GM19395 (cell line): Measurements from ENCODE around the gene SLC30A4.
"Not testable (repeated sequence)": the region's sequence is repeated elsewhere in the genome, so short reads cannot be mapped to it uniquely, and the experiment has no call there.

Experiments used
- ATAC-seq: cut with Tn5 transposase; IDR thresholded peaks from one replicate; pipeline ENCODE4 v1.9.1; 2021; ENCODE audit warnings: mild to moderate bottlenecking, moderate library complexity; ENCODE audit not compliant: unreplicated experiment

SLC30A4 gene

DNA sequence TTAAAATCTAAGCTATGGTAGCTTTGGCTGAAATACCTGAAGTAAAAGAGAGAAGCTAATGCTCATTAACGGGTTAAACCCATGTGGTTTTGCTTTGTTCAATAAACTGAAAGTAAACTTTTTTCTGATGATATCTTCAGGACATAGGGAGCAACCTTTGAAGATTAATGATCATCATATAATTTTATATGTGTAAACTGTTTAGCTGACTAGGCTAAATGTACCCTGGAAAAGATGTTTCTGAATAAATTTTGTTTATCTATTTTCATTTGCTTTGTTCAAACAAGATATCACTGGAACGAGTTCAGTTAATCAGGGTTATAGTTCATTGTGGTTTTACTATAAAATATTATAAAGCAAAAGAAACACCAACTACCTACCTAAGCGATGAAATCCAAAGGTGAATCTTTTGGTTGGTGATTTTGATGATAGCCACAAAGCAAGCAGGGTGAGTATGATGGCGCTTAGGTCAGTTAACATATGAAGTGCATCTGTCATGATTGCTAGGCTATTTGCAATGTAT, 11.7 kb downstream of the SLC30A4 start:
- no peak for ATAC-seq

DNA sequence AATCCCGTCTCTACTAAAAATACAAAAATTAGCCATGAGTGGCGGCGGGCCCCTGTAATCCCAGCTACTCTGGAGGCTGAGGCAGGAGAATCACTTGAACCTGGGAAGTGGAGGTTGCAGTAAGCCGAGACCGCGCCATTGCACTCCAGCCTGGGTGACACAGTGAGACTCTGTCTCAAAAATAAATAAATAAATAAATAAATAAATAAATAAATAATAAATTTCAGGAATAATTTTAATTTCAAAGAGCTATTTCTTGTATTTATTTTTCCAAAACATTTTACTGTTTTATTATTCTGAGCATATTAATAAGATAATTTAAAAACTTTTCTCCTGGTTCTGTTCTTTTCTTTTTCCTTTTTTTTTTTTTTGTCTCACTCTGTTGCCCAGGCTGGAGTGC, 15.4 kb downstream of the SLC30A4 start:
- ATAC-seq, result not testable (repeated sequence)

DNA sequence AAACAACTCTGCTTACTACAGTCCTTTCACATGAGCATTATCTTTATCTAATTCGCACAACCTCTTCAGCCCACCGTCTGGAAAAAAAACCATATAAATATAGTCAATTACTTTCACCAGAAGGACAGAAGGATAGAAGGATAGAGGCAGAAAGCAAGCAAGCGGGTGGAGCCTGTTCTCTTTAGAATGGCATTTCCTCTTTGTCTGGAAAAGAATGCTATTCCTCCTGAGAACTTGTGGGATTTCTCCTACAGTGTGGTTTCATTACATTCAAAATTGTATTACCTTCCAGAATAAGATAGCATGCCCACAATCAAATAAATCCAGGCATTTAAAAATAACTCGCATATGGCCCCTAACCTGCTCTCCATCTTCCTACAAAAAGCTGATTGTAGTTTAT, 23.1 kb downstream of the SLC30A4 start:
- ATAC-seq, result no peak

DNA sequence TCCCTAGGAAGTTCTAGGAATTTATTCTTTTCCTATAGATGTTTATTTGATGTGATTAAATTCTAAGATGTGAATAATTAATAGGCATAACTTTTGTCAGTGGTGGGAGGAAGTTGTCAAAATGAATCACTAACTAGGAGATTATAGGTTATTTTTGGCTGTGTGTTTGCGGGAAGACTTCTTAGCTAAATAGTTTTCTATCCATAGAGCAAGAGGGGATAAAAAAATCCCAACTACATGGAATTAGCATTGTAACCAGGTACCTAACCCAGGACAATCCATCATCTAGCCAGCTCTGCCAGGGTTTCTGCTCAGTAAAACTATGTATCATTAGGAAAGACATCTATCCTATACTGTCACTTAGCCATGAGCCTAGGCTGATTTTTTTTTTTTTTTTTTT, 23.9 kb downstream of the SLC30A4 start:
- no peak for ATAC-seq

DNA sequence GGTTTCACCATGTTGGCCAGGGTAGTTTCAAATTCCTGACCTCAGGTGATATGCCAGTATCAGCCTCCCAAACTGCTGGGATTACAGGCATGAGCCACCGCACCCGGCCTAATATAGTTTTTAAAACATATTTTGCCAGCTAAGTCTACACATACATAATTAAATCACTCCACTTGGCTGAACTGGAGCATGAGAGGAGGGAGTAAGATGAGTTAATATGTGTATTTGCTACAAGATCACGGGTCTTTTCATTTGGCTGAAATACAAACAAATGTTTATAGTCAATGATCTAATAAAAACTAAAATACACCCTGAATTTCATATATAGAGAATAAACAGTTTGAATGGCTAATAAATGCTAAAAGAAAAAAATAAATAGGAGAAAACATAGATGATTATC, 25.3 kb downstream of the SLC30A4 start:
- no peak for ATAC-seq

DNA sequence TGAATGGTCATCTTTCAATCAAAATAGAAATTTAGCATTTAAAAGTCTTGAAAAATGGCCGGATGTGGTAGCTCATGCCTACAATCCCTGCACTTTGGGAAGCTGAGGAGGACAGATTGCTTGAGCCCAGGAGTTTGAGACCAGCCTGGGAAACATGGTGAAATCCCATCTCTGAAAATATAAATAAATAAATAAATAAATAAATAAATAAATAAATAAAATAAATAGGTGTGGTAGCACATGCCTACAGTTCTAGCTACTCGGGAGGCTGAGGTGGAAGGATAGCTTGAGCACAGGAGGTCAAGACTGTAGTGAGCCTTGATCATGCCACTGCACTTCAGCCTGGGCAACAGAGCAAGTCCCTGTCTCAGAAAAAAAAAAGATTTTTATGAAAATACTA, 25.9 kb downstream of the SLC30A4 start:
- no peak for ATAC-seq

DNA sequence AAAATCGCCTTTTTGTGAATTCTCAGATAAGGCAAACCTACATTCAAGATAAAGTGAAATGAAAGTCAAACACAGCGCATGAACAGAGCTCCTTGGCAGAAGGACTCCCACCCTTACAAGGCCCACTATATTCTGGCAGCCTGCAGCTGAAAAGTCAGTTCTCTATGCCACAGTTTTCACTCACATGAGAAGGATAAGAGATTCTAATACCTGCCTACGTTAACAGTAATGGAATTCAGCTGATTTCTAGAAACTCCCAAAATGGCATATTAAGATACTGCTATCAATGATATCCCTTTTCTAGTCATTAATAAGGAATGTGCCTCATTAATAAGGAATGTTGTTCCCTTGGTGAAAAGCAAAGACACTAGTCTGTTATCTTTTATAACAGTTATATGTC, 27.0 kb downstream of the SLC30A4 start:
- no peak for ATAC-seq

DNA sequence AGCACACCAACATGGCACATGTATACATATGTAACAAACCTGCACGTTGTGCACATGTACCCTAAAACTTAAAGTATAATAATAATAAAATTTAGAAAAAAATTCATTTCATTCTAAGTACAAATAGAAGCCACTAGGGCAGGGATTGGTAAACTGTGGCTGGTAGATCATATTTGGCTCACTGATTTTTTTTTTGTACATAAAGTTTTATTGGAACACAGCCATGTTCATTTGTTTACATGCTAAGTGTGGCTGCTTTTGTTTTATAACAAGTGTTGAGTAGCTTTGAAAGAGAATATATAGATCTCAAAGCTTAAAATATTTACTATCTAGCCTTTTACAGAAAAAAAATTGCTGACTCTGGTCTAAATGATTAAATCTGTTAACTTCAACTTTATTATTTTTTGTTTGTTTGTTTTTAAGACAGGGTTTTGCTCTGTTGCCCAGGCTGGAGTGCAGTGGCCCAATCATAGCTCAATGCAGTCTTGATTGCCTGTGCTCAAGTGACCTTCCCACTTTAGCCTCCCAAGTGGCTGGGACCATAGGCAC, 32.8 kb downstream of the SLC30A4 start:
- ATAC-seq, result no peak

DNA sequence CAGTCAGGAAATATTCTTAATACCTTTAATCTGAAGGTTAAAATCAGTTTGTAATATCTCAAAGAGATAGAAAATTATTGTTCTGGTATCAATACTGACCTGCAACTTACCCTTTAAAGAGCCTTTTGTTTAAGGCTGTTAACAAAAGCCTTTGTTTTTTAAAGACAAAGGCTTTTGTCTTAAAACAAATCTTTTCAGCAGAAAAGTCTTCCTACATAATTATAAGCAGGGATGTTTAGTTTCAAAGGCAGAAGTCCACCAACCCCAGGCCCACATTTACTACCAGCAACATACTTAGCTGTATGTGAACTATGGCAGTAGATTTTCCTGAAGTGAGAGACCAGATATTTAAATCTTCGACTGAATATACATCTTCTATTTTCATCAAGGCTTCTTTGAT, 36.2 kb downstream of the SLC30A4 start:
- ATAC-seq, result no peak

DNA sequence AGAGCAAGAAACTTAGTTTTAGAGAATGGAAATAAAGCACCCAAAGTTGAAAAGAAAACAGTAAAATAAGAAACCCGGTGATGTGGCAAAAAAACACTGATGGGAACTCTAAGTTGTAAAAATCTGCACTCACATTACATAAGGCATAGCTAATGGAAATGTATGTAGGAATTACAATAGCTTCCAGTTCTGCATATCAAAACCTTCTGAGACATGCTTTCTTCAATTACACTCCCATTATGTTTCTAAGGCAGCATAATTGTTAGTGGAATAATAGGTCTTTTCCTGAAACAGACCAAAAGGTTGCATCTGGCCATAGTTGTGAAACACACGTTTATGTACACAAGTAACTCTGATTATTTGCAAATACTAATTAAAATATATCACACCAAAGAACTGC, 41.4 kb downstream of the SLC30A4 start:
- ATAC-seq, result no peak

DNA sequence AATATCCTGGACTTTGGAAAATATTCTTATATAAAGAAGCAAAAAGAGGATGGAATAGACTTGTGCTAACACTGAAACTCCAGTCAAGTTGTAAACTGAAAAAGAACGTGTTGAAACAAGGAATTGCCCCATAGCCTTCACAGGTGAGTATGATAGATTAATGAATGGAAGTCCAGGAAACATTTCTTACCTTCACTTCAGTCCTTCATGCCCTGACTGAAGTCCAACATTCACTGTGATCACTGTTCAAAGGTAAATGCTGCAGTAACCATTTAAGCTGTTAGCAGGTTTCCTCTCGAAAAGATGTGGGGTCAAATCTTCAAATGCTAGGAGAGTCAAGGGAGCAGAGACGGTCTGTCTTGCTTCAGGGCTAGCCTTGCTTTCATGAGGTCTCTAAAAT, 46.1 kb downstream of the SLC30A4 start:
- no peak for ATAC-seq

- no peak for ATAC-seq
Measured at GRCh38 chr15:45474799-45475198, 47.8 kb downstream of the SLC30A4 start.

DNA sequence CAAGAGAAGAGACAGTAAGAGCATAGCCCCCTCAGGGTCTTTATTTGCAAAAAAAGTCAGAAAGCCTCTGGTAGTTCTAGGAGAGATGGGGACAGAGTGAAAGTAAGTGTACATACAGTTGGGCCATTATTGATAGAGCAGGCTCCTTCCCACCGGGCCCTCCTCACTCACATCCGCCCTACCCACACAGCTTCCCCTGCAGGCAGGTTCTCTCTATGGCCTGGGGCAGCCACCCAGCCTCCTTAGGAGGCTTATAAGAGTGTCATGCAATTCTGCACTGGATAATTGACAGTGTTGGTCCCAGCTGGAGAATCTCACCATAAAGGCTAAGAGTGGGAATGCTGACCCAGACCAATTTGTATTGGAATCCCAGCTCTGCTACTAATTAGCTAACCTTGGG, 49.5 kb downstream of the SLC30A4 start:
- no peak for ATAC-seq

- no peak for ATAC-seq
Measured at GRCh38 chr15:45471151-45471550, 51.4 kb downstream of the SLC30A4 start.

- no peak for ATAC-seq
Measured at GRCh38 chr15:45469441-45469840, 53.1 kb downstream of the SLC30A4 start.

GRCh38 chr15:45469027-45469426, 53.5 kb downstream of the SLC30A4 start:
- no peak for ATAC-seq

GRCh38 chr15:45468294-45468693, 54.3 kb downstream of the SLC30A4 start:
- no peak for ATAC-seq

- no peak for ATAC-seq
Measured at GRCh38 chr15:45458746-45459403, 63.7 kb downstream of the SLC30A4 start.

GRCh38 chr15:45457641-45458539, 64.7 kb downstream of the SLC30A4 start:
- peak; percentile 64 for ATAC-seq

DNA sequence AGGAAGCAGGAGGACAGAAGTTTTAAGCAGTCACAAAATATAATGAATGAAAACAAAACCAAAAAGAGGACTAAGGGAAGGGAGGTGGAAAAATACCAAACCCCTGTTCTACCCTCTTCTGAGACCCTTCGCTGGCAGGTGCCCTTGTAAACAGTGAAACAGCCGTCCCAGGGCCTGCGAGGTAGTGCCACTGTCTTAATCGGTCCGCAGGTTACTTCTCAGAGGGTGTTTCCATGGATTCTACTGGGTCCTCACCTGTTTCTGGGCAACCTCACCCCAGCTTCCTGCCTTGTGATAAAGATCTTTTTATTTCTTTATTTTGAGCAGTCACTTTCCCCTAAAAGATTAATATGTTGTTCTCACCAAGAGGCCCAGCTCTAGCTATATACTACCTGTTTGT, 65.3 kb downstream of the SLC30A4 start:
- peak; percentile 4 for ATAC-seq

- ATAC-seq, result no peak
Measured at GRCh38 chr15:45456212-45457106, 66.1 kb downstream of the SLC30A4 start.
